Trophoblast cell (in vitro differentiated cells and primary cell): ENCODE measurements around the gene CEP83.
"Not testable (repeated sequence)": the region's sequence is repeated elsewhere in the genome, so short reads cannot be mapped to it uniquely, and the experiment has no call there.

ENCODE experiments used
- DNase-seq, 2 donors: peaks; one replicate each; pipeline ENCODE4 v3.0.0-alpha.2; 2016
- H2AFZ ChIP-seq: 2 replicates; pipeline ENCODE4 v1.6.1; 2013; ENCODE audit warnings: low read length, moderate library complexity, mild to moderate bottlenecking; ENCODE audit not compliant: insufficient read depth, poor library complexity
- H2AK5ac ChIP-seq: 2 replicates; pipeline ENCODE4 v1.6.1; 2013; ENCODE audit warnings: mild to moderate bottlenecking, low read length
- H2BK120ac ChIP-seq: 2 replicates; pipeline ENCODE4 v1.6.1; 2013; ENCODE audit warnings: low read length, mild to moderate bottlenecking, moderate library complexity; ENCODE audit not compliant: insufficient read depth, poor library complexity
- H2BK12ac ChIP-seq: 2 replicates; pipeline ENCODE4 v1.6.1; 2013; ENCODE audit warnings: mild to moderate bottlenecking, low read length, moderate library complexity
- H2BK5ac ChIP-seq: 2 replicates; pipeline ENCODE4 v1.6.1; 2013; ENCODE audit warnings: low read length, low read depth, moderate library complexity, mild to moderate bottlenecking; ENCODE audit not compliant: poor library complexity
- H3K14ac ChIP-seq: 2 replicates; pipeline ENCODE4 v1.6.1; 2013; ENCODE audit warnings: mild to moderate bottlenecking, low read length
- H3K18ac ChIP-seq: 2 replicates; pipeline ENCODE4 v1.6.1; 2013; ENCODE audit warnings: mild to moderate bottlenecking, low read length
- H3K23ac ChIP-seq: 2 replicates; pipeline ENCODE4 v1.6.1; 2013; ENCODE audit warnings: low read length
- H3K27ac ChIP-seq: 2 replicates; pipeline ENCODE4 v1.5.1; 2013; ENCODE audit warnings: low read depth, mild to moderate bottlenecking, inconsistent platforms, low read length, moderate library complexity
- H3K27me3 ChIP-seq: 2 replicates; pipeline ENCODE4 v1.6.1; 2013; ENCODE audit warnings: inconsistent platforms, mild to moderate bottlenecking, low read length, moderate library complexity; ENCODE audit not compliant: insufficient read depth
- H3K36me3 ChIP-seq, 2 experiments: 1 replicate in 1 of 2; 2 replicates in 1 of 2; pipeline ENCODE4 v1.6.1; 2013; ENCODE audit warnings: low read length in 2 of 2, mild to moderate bottlenecking in 2 of 2, moderate library complexity in 1 of 2; ENCODE audit not compliant: insufficient read depth in 2 of 2, control insufficient read depth in 1 of 2
- H3K4ac ChIP-seq: 2 replicates; pipeline ENCODE4 v1.6.1; 2013; ENCODE audit warnings: low read depth, mild to moderate bottlenecking, low read length, moderate library complexity
- H3K4me1 ChIP-seq, 2 experiments: 1 replicate in 1 of 2; 2 replicates in 1 of 2; pipeline ENCODE4 v1.6.1; 2013; ENCODE audit warnings: low read length in 2 of 2, mild to moderate bottlenecking in 2 of 2, moderate library complexity in 1 of 2; ENCODE audit not compliant: insufficient read depth in 2 of 2, control insufficient read depth in 1 of 2
- H3K4me2 ChIP-seq: 2 replicates; pipeline ENCODE4 v1.6.1; 2013; ENCODE audit warnings: inconsistent platforms, mild to moderate bottlenecking, low read length, moderate library complexity
- H3K4me3 ChIP-seq: 2 replicates; pipeline ENCODE4 v1.5.1; 2013; ENCODE audit warnings: mild to moderate bottlenecking, low read depth, low read length, inconsistent platforms
- H3K79me1 ChIP-seq: one replicate; pipeline ENCODE4 v1.6.1; 2013; ENCODE audit warnings: low read length
- H3K79me2 ChIP-seq: 2 replicates; pipeline ENCODE4 v1.6.1; 2013; ENCODE audit warnings: low read length, mild to moderate bottlenecking; ENCODE audit not compliant: control insufficient read depth, insufficient read depth, poor library complexity
- H3K9ac ChIP-seq: 2 replicates; pipeline ENCODE4 v1.6.1; 2013; ENCODE audit warnings: mild to moderate bottlenecking, low read length
- H3K9me3 ChIP-seq: 2 replicates; pipeline ENCODE4 v1.6.1; 2013; ENCODE audit warnings: low read depth, mild to moderate bottlenecking, control low read depth, inconsistent platforms, low read length; ENCODE audit not compliant: insufficient read depth
- H4K12ac ChIP-seq: 2 replicates; pipeline ENCODE4 v1.6.1; 2013; ENCODE audit warnings: low read depth, mild to moderate bottlenecking, low read length, moderate library complexity
- H4K8ac ChIP-seq: 2 replicates; pipeline ENCODE4 v1.6.1; 2013; ENCODE audit warnings: low read depth, mild to moderate bottlenecking, low read length, moderate library complexity
- H4K91ac ChIP-seq: one replicate; pipeline ENCODE4 v1.6.1; 2013; ENCODE audit warnings: low read depth, mild to moderate bottlenecking, low read length, moderate library complexity
- WGBS: extraction: QIAGEN DNeasy Blood & Tissue Kit; methylation state at CpG from one replicate; pipeline ENCODE4 v1.1.7; 2013; ENCODE audit warnings: missing lambda C conversion rate; ENCODE audit not compliant: insufficient read length, insufficient coverage; ENCODE audit errors: extremely low coverage; 5-methylcytosine and 5-hydroxymethylcytosine counted together

The CEP83 gene

GRCh38 chr12:94405413-94406116 is 54.1 kb downstream of the CEP83 start:
- Histone ChIP-seq H2AFZ (no peak overlapping the region), H3K14ac (no peak overlapping the region), H4K8ac (no peak overlapping the region), H3K9ac (no peak overlapping the region), H3K4me1 (no peaks in the 10 kb centered on the region), H3K79me1 (no peaks in the 10 kb centered on the region), H3K36me3 (no peaks in the 10 kb centered on the region), H4K91ac (no peak overlapping the region), H2BK12ac (no peak overlapping the region), H2AK5ac (no peak overlapping the region), H3K79me2 (no peaks in the 10 kb centered on the region), H3K23ac (no peak overlapping the region), H3K4me3 (no peak overlapping the region), H3K9me3 (no peaks in the 10 kb centered on the region), H3K27me3 (no peaks in the 10 kb centered on the region), H3K4ac (no peak overlapping the region), H3K4me2 (no peak overlapping the region), H3K18ac (no peak overlapping the region), H3K27ac (no peak overlapping the region), H4K12ac (no peak overlapping the region), H2BK5ac (no peak overlapping the region), H2BK120ac (no peak overlapping the region)
- peak in 1 of 2 donors; percentile 0 for DNase-seq
- WGBS = no CpG with 5 or more reads among the region's 3 CpGs

- Histone ChIP-seq H3K27ac (no peak overlapping the region), H3K18ac (no peak overlapping the region), H3K23ac (no peak overlapping the region), H4K91ac (no peak overlapping the region), H3K14ac (no peak overlapping the region), H3K9ac (no peak overlapping the region), H4K8ac (no peak overlapping the region), H3K4me2 (no peak overlapping the region), H2AK5ac (no peak overlapping the region), H2BK120ac (no peak overlapping the region), H3K4me1 (no peaks in the 10 kb centered on the region), H3K9me3 (no peaks in the 10 kb centered on the region), H3K79me2 (no peaks in the 10 kb centered on the region), H3K79me1 (no peaks in the 10 kb centered on the region), H2BK5ac (no peak overlapping the region), H3K36me3 (no peaks in the 10 kb centered on the region), H2AFZ (no peak overlapping the region), H4K12ac (no peak overlapping the region), H3K4me3 (no peak overlapping the region), H3K4ac (no peak overlapping the region), H2BK12ac (no peak overlapping the region), H3K27me3 (no peaks in the 10 kb centered on the region)
- no peak for DNase-seq
- WGBS = no CpG with 5 or more reads among the region's 2 CpGs
Measured at GRCh38 chr12:94404854-94405253, 54.8 kb downstream of the CEP83 start.

- no peak overlapping the region for H3K14ac ChIP-seq
- H4K12ac ChIP-seq = no peak overlapping the region
- no peak overlapping the region for H3K23ac ChIP-seq
- DNase-seq = no peak
- no CpG with 5 or more reads among the region's 2 CpGs for WGBS
- H4K8ac ChIP-seq = no peak overlapping the region
- no peak overlapping the region for H3K18ac ChIP-seq
- peaks cover 1% of the 10 kb centered on the region for H3K9me3 ChIP-seq
- H3K4ac ChIP-seq = no peak overlapping the region
- H3K9ac ChIP-seq = no peak overlapping the region
- no peak overlapping the region for H2AFZ ChIP-seq
- H3K4me3 ChIP-seq = no peak overlapping the region
- H3K4me2 ChIP-seq = no peak overlapping the region
- no peaks in the 10 kb centered on the region for H3K79me1 ChIP-seq
- no peaks in the 10 kb centered on the region for H3K27me3 ChIP-seq
- no peaks in the 10 kb centered on the region for H3K4me1 ChIP-seq
- H3K27ac ChIP-seq = no peak overlapping the region
- no peak overlapping the region for H2BK5ac ChIP-seq
- H2AK5ac ChIP-seq = no peak overlapping the region
- no peak overlapping the region for H4K91ac ChIP-seq
- no peak overlapping the region for H2BK12ac ChIP-seq
- no peak overlapping the region for H2BK120ac ChIP-seq
- H3K79me2 ChIP-seq = no peaks in the 10 kb centered on the region
- no peaks in the 10 kb centered on the region for H3K36me3 ChIP-seq
Measured at GRCh38 chr12:94401326-94401725, 58.3 kb downstream of the CEP83 start.

- H3K36me3 ChIP-seq, H3K4ac ChIP-seq, H3K4me2 ChIP-seq, H3K18ac ChIP-seq, H2AFZ ChIP-seq, H3K79me2 ChIP-seq, H3K79me1 ChIP-seq, H4K8ac ChIP-seq, H3K27me3 ChIP-seq, H2BK12ac ChIP-seq, H3K4me3 ChIP-seq, H3K9ac ChIP-seq, H3K23ac ChIP-seq, H4K91ac ChIP-seq, H2AK5ac ChIP-seq, H3K27ac ChIP-seq, H4K12ac ChIP-seq, H2BK120ac ChIP-seq, H3K14ac ChIP-seq, H2BK5ac ChIP-seq, H3K9me3 ChIP-seq, H3K4me1 ChIP-seq, DNase-seq: not testable (repeated sequence)
- no CpG with 5 or more reads among the region's 5 CpGs for WGBS
Measured at GRCh38 chr12:94398685-94399084, 61.0 kb downstream of the CEP83 start.
